HepG2 (cell line): ENCODE data around the gene AQP5. TPM values are rescaled to one million over a fixed set of nuclear protein-coding genes. Genes with fewer than 3 reads are reported as not detected.

ENCODE experiments used
- ATF4 ChIP-seq, 2 experiments: fragments of 450-650 bp in 1 of 2; sonication (generic) in 1 of 2; formaldehyde crosslinking; IDR thresholded peaks; 2 replicates each; pipeline versions ENCODE4 v1.5.0 to v1.8.0; 2020 to 2022; ENCODE audit warnings: mild to moderate bottlenecking in 1 of 2, missing genetic modification reagents in 1 of 2
- GTF2F1 ChIP-seq: fragments of 150-350 bp; IDR thresholded peaks from 2 replicates; pipeline ENCODE4 v1.6.1; 2014; ENCODE audit warnings: low read length
- HNF1B ChIP-seq: sonication (generic); formaldehyde crosslinking; IDR thresholded peaks from 2 replicates; pipeline ENCODE4 v1.5.1; 2020; ENCODE audit warnings: mild to moderate bottlenecking, moderate library complexity, missing genetic modification reagents
- HNF4G ChIP-seq, 2 experiments: sonication (generic) in 1 of 2; formaldehyde crosslinking in 1 of 2; IDR thresholded peaks; 2 replicates each; pipeline versions ENCODE4 v1.4.0 to v1.6.1; 2011 to 2020; ENCODE audit warnings: borderline replicate concordance in 2 of 2, low read depth in 2 of 2, mild to moderate bottlenecking in 2 of 2, low read length in 1 of 2, missing genetic modification reagents in 1 of 2, moderate library complexity in 1 of 2
- SRSF4 ChIP-seq: fragments of 200-400 bp; formaldehyde crosslinking; IDR thresholded peaks from one replicate; pipeline ENCODE4 v1.6.1; 2018; ENCODE audit warnings: mild to moderate bottlenecking, low read depth, low read length, moderate library complexity; ENCODE audit not compliant: poor library complexity, severe bottlenecking
- SRSF9 ChIP-seq: fragments of 200-400 bp; formaldehyde crosslinking; IDR thresholded peaks from 2 replicates; pipeline ENCODE4 v1.6.1; 2018; ENCODE audit warnings: borderline replicate concordance, mild to moderate bottlenecking, low read depth, low read length; ENCODE audit not compliant: insufficient read depth, poor library complexity, severe bottlenecking
- TBX3 ChIP-seq: fragments of 450-650 bp; IDR thresholded peaks from 2 replicates; pipeline ENCODE4 v1.6.1; 2017; ENCODE audit warnings: antibody characterized with exemption, mild to moderate bottlenecking, inconsistent platforms, borderline replicate concordance
- TRAFD1 ChIP-seq: sonication (generic); formaldehyde crosslinking; IDR thresholded peaks from 2 replicates; pipeline ENCODE4 v1.5.1; 2020; ENCODE audit warnings: missing genetic modification reagents, mild to moderate bottlenecking, borderline replicate concordance
- ZNF407 ChIP-seq: sonication (generic); formaldehyde crosslinking; IDR thresholded peaks from one replicate; pipeline ENCODE4 v1.5.1; 2020; ENCODE audit warnings: mild to moderate bottlenecking, missing genetic modification reagents; ENCODE audit errors: not compliant biosample characterization
- ZNF563 ChIP-seq: sonication (generic); formaldehyde crosslinking; IDR thresholded peaks from 2 replicates; pipeline ENCODE4 v1.8.0; 2022; ENCODE audit warnings: mild to moderate bottlenecking, moderate library complexity, missing genetic modification reagents
- ZNF605 ChIP-seq: sonication (generic); formaldehyde crosslinking; IDR thresholded peaks from 2 replicates; pipeline ENCODE4 v1.8.0; 2022; ENCODE audit warnings: mild to moderate bottlenecking, missing genetic modification reagents
- ZNF652 ChIP-seq: IDR thresholded peaks from 2 replicates; pipeline ENCODE4 v1.6.1; 2016; ENCODE audit warnings: low read depth, borderline replicate concordance
- polyA plus RNA-seq, 8 experiments: library from polyadenylated mRNA; depleted of rRNA in 3 of 8; stranded (reverse) in 7 of 8; unstranded in 1 of 8; fragments of >200 nt; fragmentation: Illumina TruSeq in 4 of 8; extraction: Trizol in 4 of 8; gene quantifications; 2 replicates each; pipeline versions ENCODE4 v1.2.1 to v1.2.3, GENCODE V29; 2011 to 2016; ENCODE audit warnings: low read depth in 4 of 8, missing spikeins in 1 of 8, mixed read lengths in 1 of 8; ENCODE audit not compliant: insufficient read depth in 1 of 8
- total RNA-seq, 5 experiments: library from RNA; depleted of rRNA; stranded (reverse); fragments of >200 nt; fragmentation: Illumina TruSeq; extraction: Trizol; gene quantifications; 2 replicates each; pipeline ENCODE4 v1.2.3, GENCODE V29; 2016; ENCODE audit warnings: low read depth in 1 of 5

Gene AQP5
- total and polyA plus RNA-seq, 2 of the 13 experiments (the other 11 are each of a cell fraction or from before 2014, with no cell fraction given), result not detected

GRCh38 chr12:49987625-49988303, 26.1 kb downstream of the AQP5 start (continued):
- TF ChIP-seq HNF1B, result peak; percentile 86
- TF ChIP-seq ATF4 (CRISPR knock-in tag; IDR thresholded peaks at IDR 0.05), result no peak
- no peak for TF ChIP-seq ZNF605
- TF ChIP-seq TRAFD1 (CRISPR knock-in tag), result no peak
- no peak for TF ChIP-seq TBX3
- TF ChIP-seq ZNF563 (CRISPR knock-in tag), result no peak
- no peak for TF ChIP-seq ZNF407 (CRISPR knock-in tag)
- no peak for TF ChIP-seq ZNF652 (CRISPR knock-in tag)
- no peak for TF ChIP-seq SRSF4
- TF ChIP-seq GTF2F1, result no peak
- no peak for TF ChIP-seq SRSF9
- TF ChIP-seq HNF4G (IDR thresholded peaks at IDR 0.05; ENCODE audit: borderline replicate concordance, low read depth, low read length), result no peak
- TF ChIP-seq HNF4G (CRISPR knock-in tag; IDR thresholded peaks at IDR 0.05; ENCODE audit: borderline replicate concordance, low read depth), result no peak
